Left ventricle myocardium inferior (tissue), 1 donor: Measurements from ENCODE around the gene RPS8. TPM values are rescaled to one million over a fixed set of nuclear protein-coding genes. Genes with fewer than 3 reads are reported as not detected.

Experiments used
- DNase-seq: peaks from one replicate; pipeline ENCODE4 v3.0.0-alpha.2; 2020
- H3K27ac ChIP-seq: fragments of 200-600 bp; replicated peaks from 2 replicates; pipeline ENCODE4 v1.8.0; 2021
- H3K27me3 ChIP-seq: fragments of 200-600 bp; 2 replicates; pipeline ENCODE4 v1.8.0; 2021; ENCODE audit warnings: low read depth
- H3K36me3 ChIP-seq: fragments of 200-600 bp; 2 replicates; pipeline ENCODE4 v1.8.0; 2021
- H3K4me1 ChIP-seq: fragments of 200-600 bp; 2 replicates; pipeline ENCODE4 v1.8.0; 2021
- H3K4me3 ChIP-seq: fragments of 200-600 bp; 2 replicates; pipeline ENCODE4 v1.8.0; 2021; ENCODE audit warnings: mild to moderate bottlenecking, moderate library complexity
- H3K9me3 ChIP-seq: fragments of 200-600 bp; replicated peaks from 2 replicates; pipeline ENCODE4 v1.8.0; 2021
- intact Hi-C: fragments of 100-400 bp; cut with micrococcal nuclease; formaldehyde crosslinking; loops from one replicate; pipeline ENCODE4 v1.11.0; 2022
- total RNA-seq: library from RNA; stranded (reverse); fragmentation: NEBNext Ultra II Directional; extraction: Animal tissue kit (Norgen Biotek cat#: 25700); gene quantifications from one replicate; pipeline ENCODE4 v1.2.1, GENCODE V29; 2021
- TF ChIP-seq, protein P1 (sequence below): fragments of 200-600 bp; IDR thresholded peaks from 2 replicates; pipeline ENCODE4 v1.8.0; 2021; ENCODE audit warnings: antibody characterized with exemption, mild to moderate bottlenecking, borderline replicate concordance
- donor health status: DM: no; HTN: yes; CAD: no; lungs with severe emphysema.

Gene RPS8
- total RNA-seq, 1 donor from 2014 or later, result 717 TPM

DNA sequence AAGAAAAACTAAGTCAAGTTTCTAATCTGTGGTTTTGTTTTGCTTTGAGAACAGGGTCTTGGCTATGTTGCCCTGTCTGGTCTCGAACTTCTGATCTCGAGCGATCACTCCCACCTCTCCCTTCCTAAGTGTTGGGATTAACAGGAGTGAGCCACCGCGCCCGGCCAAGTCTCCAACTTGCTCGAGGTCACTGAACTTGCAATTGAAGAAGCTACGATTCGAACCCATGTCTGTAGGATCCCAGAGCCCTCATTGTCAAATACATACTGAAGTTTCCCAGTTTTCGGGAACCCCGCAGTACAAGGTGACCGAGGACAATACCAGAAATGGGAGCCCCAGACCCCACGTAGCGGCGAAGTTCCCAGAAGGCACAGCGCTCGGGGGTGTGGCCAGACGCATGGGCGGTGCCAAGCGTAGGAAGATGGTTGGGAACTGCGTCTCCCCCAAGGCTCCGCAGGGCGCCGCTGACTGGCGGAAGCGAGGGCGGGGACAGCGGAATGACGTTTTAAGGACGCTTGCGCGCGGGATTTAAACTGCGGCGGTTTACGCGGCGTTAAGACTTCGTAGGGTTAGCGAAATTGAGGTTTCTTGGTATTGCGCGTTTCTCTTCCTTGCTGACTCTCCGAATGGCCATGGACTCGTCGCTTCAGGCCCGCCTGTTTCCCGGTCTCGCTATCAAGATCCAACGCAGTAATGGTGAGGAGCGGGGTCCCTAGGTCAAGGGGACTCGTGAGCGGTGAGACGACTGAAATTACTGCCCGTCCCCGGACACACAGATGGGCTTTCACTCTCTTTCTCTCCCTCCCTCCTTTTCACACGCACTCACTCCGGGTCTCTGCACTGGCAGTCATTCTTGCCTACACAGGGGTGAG is 35.8 kb upstream of the RPS8 start, which contains the start of gene KIF2C:
KIF2C (plus strand) TSS at position 531 of the 872 bp plus-strand sequence; CDS start at position 627, 96 bp downstream.
- Histone ChIP-seq H3K4me1 (peaks cover 14% of the 10 kb centered on the region), H3K36me3 (no peaks in the 10 kb centered on the region), H3K4me3 (peak within 1 kb of the TSS; percentile 74), H3K9me3 (no peaks in the 10 kb centered on the region), H3K27ac (peak within 1 kb of the TSS; percentile 93), H3K27me3 (no peaks in the 10 kb centered on the region)
- intact Hi-C loops, result no loop called here
- DNase-seq, result peak; percentile 97
- TF ChIP-seq, protein P1, sequence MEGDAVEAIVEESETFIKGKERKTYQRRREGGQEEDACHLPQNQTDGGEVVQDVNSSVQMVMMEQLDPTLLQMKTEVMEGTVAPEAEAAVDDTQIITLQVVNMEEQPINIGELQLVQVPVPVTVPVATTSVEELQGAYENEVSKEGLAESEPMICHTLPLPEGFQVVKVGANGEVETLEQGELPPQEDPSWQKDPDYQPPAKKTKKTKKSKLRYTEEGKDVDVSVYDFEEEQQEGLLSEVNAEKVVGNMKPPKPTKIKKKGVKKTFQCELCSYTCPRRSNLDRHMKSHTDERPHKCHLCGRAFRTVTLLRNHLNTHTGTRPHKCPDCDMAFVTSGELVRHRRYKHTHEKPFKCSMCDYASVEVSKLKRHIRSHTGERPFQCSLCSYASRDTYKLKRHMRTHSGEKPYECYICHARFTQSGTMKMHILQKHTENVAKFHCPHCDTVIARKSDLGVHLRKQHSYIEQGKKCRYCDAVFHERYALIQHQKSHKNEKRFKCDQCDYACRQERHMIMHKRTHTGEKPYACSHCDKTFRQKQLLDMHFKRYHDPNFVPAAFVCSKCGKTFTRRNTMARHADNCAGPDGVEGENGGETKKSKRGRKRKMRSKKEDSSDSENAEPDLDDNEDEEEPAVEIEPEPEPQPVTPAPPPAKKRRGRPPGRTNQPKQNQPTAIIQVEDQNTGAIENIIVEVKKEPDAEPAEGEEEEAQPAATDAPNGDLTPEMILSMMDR, result peak; percentile 31

DNA sequence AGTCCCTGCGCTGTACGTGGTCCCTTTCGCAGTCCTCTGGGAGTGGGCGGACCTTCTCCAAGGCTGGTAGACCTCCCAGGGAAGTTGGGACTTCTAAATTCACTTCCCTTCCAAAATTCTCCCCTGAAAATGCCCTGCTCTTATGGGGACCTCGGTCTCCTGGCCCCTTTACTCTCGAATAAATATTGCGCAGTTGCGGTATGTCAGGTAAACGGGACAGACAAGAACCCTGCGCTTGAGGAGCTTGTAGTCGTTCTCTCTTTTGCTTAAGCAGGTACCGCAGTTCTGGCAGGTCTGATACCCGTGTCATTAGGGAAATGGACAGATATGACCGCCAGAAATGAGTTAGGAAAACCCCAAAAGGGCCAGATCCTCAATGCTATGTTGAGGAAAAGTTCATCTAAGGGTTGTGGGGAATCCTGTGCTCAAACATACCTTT is 35.1 kb upstream of the RPS8 start:
- intact Hi-C loops, result no loop called here
- H3K9me3 ChIP-seq, result no peaks in the 10 kb centered on the region
- no peak for DNase-seq
- H3K4me1 ChIP-seq, result peaks cover 14% of the 10 kb centered on the region
- H3K4me3 ChIP-seq, result peak overlapping the region; percentile 74
- no peaks in the 10 kb centered on the region for H3K36me3 ChIP-seq
- no peak overlapping the region for H3K27ac ChIP-seq
- no peaks in the 10 kb centered on the region for H3K27me3 ChIP-seq
- TF ChIP-seq, protein P1, result no peak

DNA sequence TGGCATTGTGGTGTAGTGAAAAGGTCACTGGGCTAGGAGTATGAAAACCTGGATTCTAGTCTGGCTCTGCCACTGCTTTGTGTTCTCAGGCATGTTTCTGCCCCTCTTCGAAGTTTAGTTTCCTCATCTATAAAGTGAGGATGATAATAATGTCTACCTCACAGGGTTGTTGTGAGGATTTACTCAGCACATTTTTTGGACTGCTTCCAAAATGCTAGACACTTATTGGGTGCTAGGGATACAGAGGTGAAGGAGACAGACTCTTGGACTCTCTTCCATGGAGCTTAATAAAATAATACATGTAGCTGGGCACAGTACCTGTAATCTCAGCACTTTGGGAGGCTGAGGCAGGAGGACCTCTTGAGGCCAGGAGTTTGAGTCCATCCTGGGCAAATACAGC is 32.1 kb upstream of the RPS8 start:
- peaks cover 14% of the 10 kb centered on the region for H3K4me1 ChIP-seq
- no peaks in the 10 kb centered on the region for H3K27me3 ChIP-seq
- H3K27ac ChIP-seq, result no peak overlapping the region
- no peaks in the 10 kb centered on the region for H3K36me3 ChIP-seq
- H3K9me3 ChIP-seq, result no peaks in the 10 kb centered on the region
- no peak for DNase-seq
- intact Hi-C loops, result no loop called here
- TF ChIP-seq, protein P1, result no peak
- H3K4me3 ChIP-seq, result no peak overlapping the region

DNA sequence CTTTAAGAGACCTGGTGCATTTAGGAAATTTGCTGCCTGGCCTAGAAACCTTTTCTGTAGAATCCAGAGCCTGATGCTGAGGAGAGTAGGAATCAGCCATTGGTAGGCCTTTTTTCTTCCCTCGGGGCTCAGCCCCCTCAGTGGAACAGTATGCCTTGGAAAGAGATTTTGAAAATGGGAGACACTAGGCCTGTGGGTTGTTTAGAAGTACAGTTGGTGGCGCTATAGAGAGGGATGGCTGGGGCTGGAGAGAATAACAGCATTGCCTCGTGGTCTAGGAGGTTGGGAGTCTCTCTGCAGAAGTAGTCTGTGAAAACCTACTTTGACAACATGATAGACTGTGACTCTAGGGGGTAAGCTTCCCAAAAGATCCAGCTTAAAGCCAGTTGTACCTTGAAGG is 27.5 kb upstream of the RPS8 start:
- no peak for DNase-seq
- Histone ChIP-seq H3K27me3 (no peaks in the 10 kb centered on the region), H3K4me1 (no peaks in the 10 kb centered on the region), H3K9me3 (no peaks in the 10 kb centered on the region), H3K36me3 (no peaks in the 10 kb centered on the region), H3K4me3 (no peak overlapping the region), H3K27ac (no peak overlapping the region)
- TF ChIP-seq, protein P1, result no peak
- intact Hi-C loops, result no loop called here

DNA sequence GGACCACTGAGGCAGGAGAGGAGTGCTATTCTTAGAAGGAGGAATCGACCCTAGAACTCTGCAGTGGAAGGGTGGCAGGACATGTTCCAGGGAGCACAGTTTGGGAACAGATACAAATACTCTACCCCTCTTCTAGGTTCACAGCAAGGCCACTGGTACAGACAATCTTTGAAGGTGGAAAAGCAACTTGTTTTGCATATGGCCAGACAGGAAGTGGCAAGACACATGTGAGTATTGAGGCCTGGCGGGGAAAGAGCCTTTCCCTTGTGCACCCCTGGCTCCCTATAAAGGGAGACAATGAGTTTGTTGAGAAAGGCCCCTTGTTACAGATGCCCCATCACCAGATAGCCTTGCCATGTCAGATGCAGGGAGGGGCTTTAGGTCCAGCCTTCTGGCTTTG is 17.9 kb upstream of the RPS8 start:
- no peak for DNase-seq
- intact Hi-C loops, result no loop called here
- no peaks in the 10 kb centered on the region for H3K9me3 ChIP-seq
- H3K27ac ChIP-seq, result no peak overlapping the region
- no peaks in the 10 kb centered on the region for H3K36me3 ChIP-seq
- H3K4me3 ChIP-seq, result no peak overlapping the region
- TF ChIP-seq, protein P1, result no peak
- no peaks in the 10 kb centered on the region for H3K27me3 ChIP-seq
- H3K4me1 ChIP-seq, result peaks cover 6% of the 10 kb centered on the region
